Caco-2 (cell line): Measurements from ENCODE around the gene CDC73. TPM values are rescaled to one million over a fixed set of nuclear protein-coding genes. Genes with fewer than 3 reads are reported as not detected.
A peak's percentile ranks its signal among the peaks of the same experiment; 100 is the strongest.

Experiments used
- BruUV-seq: library from RNA; stranded (reverse); fragments of 400-500 nt; replicated peaks from 2 replicates; lab custom pipeline; 2021; lab: Mats Ljungman, UMichigan
- CTCF ChIA-PET: fragments of 300-600 bp; sonication (Branson Sonifier 250); formaldehyde crosslinking; loops from one replicate; lab custom pipeline; 2022; ENCODE audit warnings: antibody characterized with exemption; lab: Charles Lee
- POLR2A ChIA-PET: fragments of 300-600 bp; sonication (Branson Sonifier 250); formaldehyde crosslinking; loops from one replicate; lab custom pipeline; 2022; ENCODE audit warnings: antibody characterized with exemption; lab: Charles Lee
- DNase-seq, 2 experiments: peaks; one replicate each; pipeline versions ENCODE4 v3.0.0 to v3.0.0-alpha.2; 2020 to 2022
- H3K27me3 ChIP-seq: replicated peaks from 2 replicates; pipeline ENCODE4 v1.6.0; 2011; ENCODE audit warnings: low read length; ENCODE audit not compliant: control insufficient read depth, insufficient read depth
- H3K36me3 ChIP-seq: 2 replicates; pipeline ENCODE4 v1.5.1; 2011; ENCODE audit warnings: low read length; ENCODE audit not compliant: control insufficient read depth, insufficient read depth
- H3K4me1 ChIP-seq: fragments of 250-450 bp; sonication (Bioruptor Pico); 2 replicates; pipeline ENCODE4 v1.5.1; 2020; ENCODE audit warnings: mild to moderate bottlenecking
- H3K4me3 ChIP-seq: 2 replicates; pipeline ENCODE4 v1.5.1; 2011; ENCODE audit warnings: low read depth, mild to moderate bottlenecking, control low read depth, low read length
- H3K9me3 ChIP-seq: fragments of 250-450 bp; sonication (Bioruptor Pico); 2 replicates; pipeline ENCODE4 v1.5.1; 2020; ENCODE audit warnings: mild to moderate bottlenecking, moderate library complexity
- H3K27ac Mint-ChIP-seq: one replicate; pipeline ENCODE4 v1.8.0; 2022; ENCODE audit warnings: mixed read lengths; ENCODE audit not compliant: unreplicated experiment
- H3K27me3 Mint-ChIP-seq: one replicate; pipeline ENCODE4 v1.8.0; 2022; ENCODE audit warnings: mixed read lengths; ENCODE audit not compliant: insufficient read depth, unreplicated experiment
- H3K36me3 Mint-ChIP-seq: one replicate; pipeline ENCODE4 v1.8.0; 2022; ENCODE audit warnings: mild to moderate bottlenecking, mixed read lengths; ENCODE audit not compliant: insufficient read depth, unreplicated experiment
- H3K4me1 Mint-ChIP-seq: one replicate; pipeline ENCODE4 v1.8.0; 2022; ENCODE audit warnings: low read depth, mixed read lengths; ENCODE audit not compliant: unreplicated experiment
- H3K4me3 Mint-ChIP-seq: one replicate; pipeline ENCODE4 v1.8.0; 2022; ENCODE audit warnings: mild to moderate bottlenecking, moderate library complexity, mixed read lengths; ENCODE audit not compliant: unreplicated experiment
- H3K9me3 Mint-ChIP-seq: one replicate; pipeline ENCODE4 v1.8.0; 2022; ENCODE audit warnings: mixed read lengths; ENCODE audit not compliant: unreplicated experiment
- CTCF ChIP-seq, 2 experiments: fragments of 200-600 bp in 1 of 2; IDR thresholded peaks; 1 replicate in 1 of 2; 2 replicates in 1 of 2; pipeline versions ENCODE4 v1.5.1 to v1.8.0; 2011 to 2022; ENCODE audit warnings: antibody characterized with exemption in 1 of 2, control low read depth in 1 of 2, inconsistent platforms in 1 of 2, low read depth in 1 of 2, low read length in 1 of 2, mild to moderate bottlenecking in 1 of 2, moderate library complexity in 1 of 2; ENCODE audit not compliant: insufficient read depth in 1 of 2, severe bottlenecking in 1 of 2, unreplicated experiment in 1 of 2
- intact Hi-C: fragments of 100-400 bp; cut with micrococcal nuclease; formaldehyde crosslinking; loops from one replicate; pipeline ENCODE4 v1.10.0; 2022; ENCODE audit not compliant: unreplicated experiment
- total RNA-seq: library from RNA; stranded (reverse); gene quantifications from 2 replicates; pipeline ENCODE4 v1.2.3, GENCODE V29; 2022

CDC73 gene
- total RNA-seq, 1 experiment from 2014 or later = 48.9 TPM

GRCh38 chr1:193190096-193190744 lies 68.4 kb downstream of the CDC73 start:
- Histone ChIP-seq H3K4me3 (no peak overlapping the region), H3K27me3 (no peaks in the 10 kb centered on the region), H3K36me3 (0 out of 2 replicates have a peak, but pooled peaks cover 2% of the 10 kb centered on the region), H3K4me1 (peaks cover 11% of the 10 kb centered on the region), H3K9me3 (peaks cover 13% of the 10 kb centered on the region; the same call in 1 of the 2 replicates)
- ChIA-PET POLR2A (no interaction called here), CTCF (no interaction called here)
- peaks cover 6% of the 10 kb centered on the region for H3K36me3 Mint-ChIP-seq
- no peaks in the 10 kb centered on the region for H3K9me3 Mint-ChIP-seq
- no peak overlapping the region for H3K4me3 Mint-ChIP-seq
- no peak overlapping the region for H3K27ac Mint-ChIP-seq
- H3K27me3 Mint-ChIP-seq = no peaks in the 10 kb centered on the region
- TF ChIP-seq CTCF (IDR thresholded peaks at IDR 0.05; ENCODE audit: insufficient read depth in 1 of 2, low read depth in 1 of 2, low read length in 1 of 2, severe bottlenecking in 1 of 2, unreplicated experiment in 1 of 2) = peak in 1 of 2 experiments; percentile 12
- no TSS peak for BruUV-seq
- DNase-seq = no peak
- intact Hi-C loops = loop anchor here (1.0 kb wide), 1 partner anchor 148 kb away; no protein-coding TSS in a partner anchor
- H3K4me1 Mint-ChIP-seq = peaks cover 9% of the 10 kb centered on the region

- Mint-ChIP-seq H3K4me3 (no peak overlapping the region), H3K9me3 (no peaks in the 10 kb centered on the region), H3K4me1 (no peaks in the 10 kb centered on the region), H3K36me3 (no peaks in the 10 kb centered on the region), H3K27me3 (no peaks in the 10 kb centered on the region), H3K27ac (no peak overlapping the region)
- Histone ChIP-seq H3K9me3 (peaks cover 13% of the 10 kb centered on the region; the same call in 1 of the 2 replicates), H3K27me3 (no peaks in the 10 kb centered on the region), H3K4me1 (peaks cover 6% of the 10 kb centered on the region), H3K4me3 (no peak overlapping the region), H3K36me3 (0 out of 2 replicates have a peak, but pooled peaks cover 2% of the 10 kb centered on the region)
- no TSS peak for BruUV-seq
- no peak for TF ChIP-seq CTCF (IDR thresholded peaks at IDR 0.05; ENCODE audit: insufficient read depth in 1 of 2, low read depth in 1 of 2, low read length in 1 of 2, severe bottlenecking in 1 of 2, unreplicated experiment in 1 of 2)
- DNase-seq = no peak
- intact Hi-C loops = no loop called here
- POLR2A ChIA-PET = no interaction called here
- CTCF ChIA-PET = no interaction called here
These were observed 70.8 kb downstream of the CDC73 start for GRCh38 chr1:193192586-193192985.

GRCh38 chr1:193199940-193200339 lies 78.1 kb downstream of the CDC73 start:
- intact Hi-C loops = no loop called here
- no peak for DNase-seq
- Histone ChIP-seq H3K9me3 (no peaks in the 10 kb centered on the region), H3K4me3 (no peak overlapping the region), H3K27me3 (no peaks in the 10 kb centered on the region), H3K36me3 (no peaks in the 10 kb centered on the region; the same call in 1 of the 2 replicates), H3K4me1 (no peaks in the 10 kb centered on the region)
- H3K9me3 Mint-ChIP-seq = no peaks in the 10 kb centered on the region
- ChIA-PET CTCF (no interaction called here), POLR2A (no interaction called here)
- no peak overlapping the region for H3K4me3 Mint-ChIP-seq
- peaks cover 14% of the 10 kb centered on the region for H3K36me3 Mint-ChIP-seq
- peaks cover 16% of the 10 kb centered on the region for H3K4me1 Mint-ChIP-seq
- no peak overlapping the region for H3K27ac Mint-ChIP-seq
- no peaks in the 10 kb centered on the region for H3K27me3 Mint-ChIP-seq
- BruUV-seq = no TSS peak
- no peak for TF ChIP-seq CTCF (IDR thresholded peaks at IDR 0.05; ENCODE audit: insufficient read depth in 1 of 2, low read depth in 1 of 2, low read length in 1 of 2, severe bottlenecking in 1 of 2, unreplicated experiment in 1 of 2)
